NCI-H1930 (cell line): Measurements from ENCODE around the gene SLC6A9.

Experiments
- DNase-seq, 2 experiments: peaks; one replicate each; lab custom pipeline; 2025; lab: John Stamatoyannopoulos, UW

The SLC6A9 gene

DNA sequence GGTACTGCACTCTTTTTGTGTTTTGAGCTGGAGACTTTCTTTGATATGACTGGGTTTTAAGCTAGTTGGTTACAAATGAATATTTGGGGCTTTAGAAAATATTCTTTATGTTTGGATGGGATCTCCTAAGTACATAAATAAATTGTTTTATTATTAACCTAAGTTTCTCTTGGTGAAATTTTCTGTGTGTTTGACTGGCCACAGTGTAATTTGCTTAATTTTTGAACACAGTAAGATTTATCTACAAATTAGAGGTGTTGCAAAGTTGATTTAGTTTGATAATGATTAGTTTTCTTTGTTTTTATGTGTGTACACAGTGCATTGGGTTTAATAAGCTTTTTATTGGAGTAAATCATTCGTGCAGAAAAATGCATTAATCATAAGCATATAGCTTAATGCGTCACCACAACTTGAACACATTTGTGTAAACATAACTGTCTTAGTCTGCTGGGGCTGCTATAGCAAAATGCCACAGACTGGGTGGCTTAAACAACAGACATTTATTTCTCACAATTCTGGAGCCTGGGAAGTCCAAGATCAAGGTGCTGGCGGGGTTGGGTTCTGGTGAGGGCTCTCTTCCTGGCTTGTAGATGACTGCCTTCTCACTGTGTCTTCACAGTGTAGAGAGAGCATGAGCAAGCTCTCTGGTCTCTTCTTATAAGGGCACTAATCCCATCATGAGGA, 17.4 kb upstream of the SLC6A9 start:
- DNase-seq, result no peak

GRCh38 chr1:44047131-44047530, 15.9 kb upstream of the SLC6A9 start:
- DNase-seq, result no peak

DNA sequence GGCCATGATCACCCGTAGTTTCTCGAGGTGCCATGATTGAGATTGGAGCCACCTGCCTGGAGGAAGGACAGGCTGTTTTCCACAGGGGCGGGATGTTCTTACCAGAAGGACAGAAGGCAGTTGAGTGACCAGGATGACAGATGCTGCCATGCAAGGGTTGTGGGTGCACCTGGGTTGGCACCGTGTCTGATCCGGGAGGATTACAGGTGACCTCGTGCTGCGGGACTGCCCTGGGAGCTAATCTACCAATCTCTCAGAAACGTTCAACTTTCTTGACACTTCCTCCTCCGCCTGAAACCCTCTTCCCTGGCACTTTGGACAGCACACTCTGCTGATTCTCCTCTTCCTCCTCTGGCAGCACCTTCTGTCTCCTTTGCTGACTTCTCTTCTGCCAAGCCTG, 13.8 kb upstream of the SLC6A9 start:
- DNase-seq, result no peak

DNA sequence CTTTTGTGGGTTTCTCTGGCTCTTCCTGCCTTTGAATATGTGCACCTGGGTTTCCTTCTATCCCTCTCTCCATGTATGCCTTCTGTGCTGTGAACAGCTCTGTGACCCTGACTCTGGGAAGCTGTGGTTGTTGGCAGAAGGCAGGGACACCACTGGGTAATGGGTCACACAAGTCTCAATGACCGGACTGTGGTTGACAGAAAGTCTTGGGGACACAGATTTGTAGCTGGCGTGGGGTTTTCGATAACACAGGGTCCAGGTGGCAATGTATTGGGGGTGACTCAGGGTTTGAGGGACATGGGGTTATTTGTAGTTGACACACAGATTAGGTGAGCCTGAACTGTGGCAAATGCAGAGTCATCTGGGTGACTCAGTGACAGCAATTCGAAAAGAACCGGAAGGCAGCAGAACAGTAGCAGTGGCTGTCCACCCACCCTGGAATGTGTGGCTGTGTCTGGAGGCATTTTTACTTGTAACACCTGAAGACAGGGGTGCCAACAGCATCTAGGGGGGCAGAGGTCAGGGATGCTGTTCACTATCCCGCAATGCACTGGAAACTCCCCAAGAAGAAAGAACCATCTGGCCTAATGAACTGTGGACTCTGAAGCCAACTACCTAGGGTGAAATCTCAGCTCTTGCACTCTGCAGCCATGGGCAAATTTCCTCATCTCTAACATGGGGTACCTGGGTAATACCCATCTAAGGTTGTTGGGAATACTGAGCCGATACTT, 13.0 kb upstream of the SLC6A9 start:
- DNase-seq, result no peak

DNA sequence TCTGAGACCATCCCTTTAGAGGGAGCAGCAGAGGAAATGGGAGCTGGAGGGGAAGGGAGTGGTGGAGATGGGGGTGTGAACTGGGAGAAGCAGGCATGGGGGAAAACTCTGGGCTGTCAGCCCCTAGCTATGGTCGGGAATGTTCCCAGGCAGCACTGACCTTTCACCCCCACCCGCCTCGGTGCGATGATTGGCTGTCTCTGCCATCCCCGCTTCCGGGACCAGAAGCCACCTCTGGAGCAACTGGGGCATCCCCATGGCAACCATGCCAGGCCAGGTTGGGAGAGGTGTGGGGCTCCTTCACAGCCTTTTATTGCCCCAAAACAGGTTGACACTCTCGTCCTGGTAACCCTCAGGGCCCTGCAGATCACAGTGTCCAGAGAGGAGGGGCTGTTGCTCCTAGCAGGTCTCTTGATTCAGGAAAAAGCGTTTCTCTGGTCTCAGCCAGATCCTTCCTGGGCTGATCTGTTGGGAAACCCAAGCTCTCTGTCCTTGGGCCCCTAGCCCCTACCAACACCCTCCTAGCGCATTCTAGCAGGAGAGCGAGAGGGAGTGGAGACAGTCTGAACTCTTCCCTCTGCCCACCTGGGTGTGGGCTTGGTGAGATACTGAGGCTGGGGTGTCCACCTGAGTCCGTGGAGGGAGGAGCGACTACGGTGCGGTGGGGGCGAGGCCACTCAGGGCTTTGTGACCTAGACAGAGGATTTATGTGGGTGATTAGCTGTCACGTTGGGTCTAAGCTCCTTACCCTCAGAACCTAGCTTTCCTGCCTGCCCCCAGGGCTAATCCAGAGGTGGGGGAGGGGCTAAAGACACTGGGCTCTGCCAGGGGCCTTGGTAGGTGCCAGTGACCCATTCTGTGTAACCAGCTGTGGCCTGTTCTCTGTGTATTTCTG, 12.2 kb upstream of the SLC6A9 start:
- DNase-seq, result no peak

GRCh38 chr1:44040846-44041245, 9.6 kb upstream of the SLC6A9 start:
- DNase-seq, result no peak

GRCh38 chr1:44040418-44040817, 9.2 kb upstream of the SLC6A9 start:
- no peak for DNase-seq

GRCh38 chr1:44038876-44039657, 7.8 kb upstream of the SLC6A9 start:
- DNase-seq, result no peak

GRCh38 chr1:44037154-44037553, 5.9 kb upstream of the SLC6A9 start:
- no peak for DNase-seq

DNA sequence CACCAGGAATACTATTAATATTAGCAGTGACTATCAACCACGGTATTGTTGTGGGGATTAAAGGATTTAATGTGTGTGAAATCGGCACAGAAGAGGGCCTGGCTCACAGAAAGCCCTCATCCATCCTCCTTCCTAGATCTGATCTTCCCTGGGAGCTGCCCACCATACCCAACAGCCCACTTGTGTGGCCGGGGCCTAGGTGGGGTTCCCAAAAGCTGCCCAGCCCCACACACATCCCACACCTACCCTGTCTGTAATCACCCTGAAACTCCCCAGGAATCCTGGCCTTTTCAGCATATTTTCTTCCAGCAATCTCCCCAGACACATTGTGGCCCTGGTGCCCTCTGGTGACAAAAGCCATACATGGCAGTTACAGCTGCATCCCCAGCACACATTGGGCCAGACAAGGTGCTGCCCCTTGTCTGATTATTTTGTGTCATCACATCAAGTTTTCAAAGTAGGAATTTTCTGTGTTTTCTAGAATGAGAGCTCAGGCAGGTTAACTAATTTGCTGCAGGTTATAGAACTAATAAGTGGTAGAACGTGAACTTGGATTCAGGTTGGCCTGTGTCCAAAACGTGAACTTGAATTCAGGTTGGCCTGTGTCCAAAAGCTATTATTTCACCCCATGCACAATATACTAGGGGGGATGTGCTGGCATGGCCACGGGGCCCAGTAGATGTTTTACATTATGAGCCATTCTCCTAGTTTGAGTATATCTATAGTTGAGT, 5.3 kb upstream of the SLC6A9 start:
- peak; percentile 12 to 55 for DNase-seq

- DNase-seq, result no peak
Observed at GRCh38 chr1:44035726-44036408, 4.6 kb upstream of the SLC6A9 start.

DNA sequence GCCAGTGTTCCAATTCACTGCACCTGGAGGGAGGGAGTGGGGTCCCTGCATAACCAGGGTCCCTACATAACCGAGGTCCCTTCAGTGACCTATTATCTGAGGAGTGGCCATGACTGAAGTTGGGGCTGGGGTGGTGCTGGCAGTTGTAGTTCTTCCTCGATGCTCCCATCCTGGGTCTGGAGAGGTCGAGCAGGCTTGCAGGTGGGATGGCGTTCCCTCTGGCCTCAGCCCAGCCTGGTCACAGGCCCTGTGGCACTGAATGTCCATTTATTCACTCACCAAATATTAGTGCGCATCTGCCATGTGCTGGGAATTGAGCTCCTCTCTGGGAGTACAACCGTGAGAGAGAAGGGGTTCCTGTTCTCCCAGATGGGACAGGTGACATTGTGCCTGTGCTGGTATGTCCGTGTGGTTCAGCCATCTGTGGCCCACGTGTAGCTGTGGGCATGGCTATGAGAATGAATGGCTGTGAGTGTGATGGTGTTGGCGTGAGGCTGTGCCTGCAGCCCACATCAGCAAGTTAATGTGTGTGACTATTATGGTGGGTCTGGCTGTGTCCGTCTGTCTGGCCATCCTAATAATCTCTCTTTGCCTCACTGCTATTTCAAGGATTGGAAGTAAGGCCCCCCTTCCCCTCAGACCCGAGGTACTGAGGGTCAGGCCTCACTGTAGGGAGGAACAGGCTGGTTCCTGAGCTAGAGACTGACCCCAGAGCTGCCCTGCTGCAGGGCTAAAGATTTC, 3.9 kb upstream of the SLC6A9 start:
- no peak for DNase-seq

GRCh38 chr1:44034423-44034822, 3.2 kb upstream of the SLC6A9 start:
- DNase-seq, result no peak

GRCh38 chr1:44033756-44034155, 2.5 kb upstream of the SLC6A9 start:
- no peak for DNase-seq

GRCh38 chr1:44033041-44033575, 1.8 kb upstream of the SLC6A9 start:
- DNase-seq, result no peak

GRCh38 chr1:44032170-44032790, 1.0 kb upstream of the SLC6A9 start:
- DNase-seq, result no peak

DNA sequence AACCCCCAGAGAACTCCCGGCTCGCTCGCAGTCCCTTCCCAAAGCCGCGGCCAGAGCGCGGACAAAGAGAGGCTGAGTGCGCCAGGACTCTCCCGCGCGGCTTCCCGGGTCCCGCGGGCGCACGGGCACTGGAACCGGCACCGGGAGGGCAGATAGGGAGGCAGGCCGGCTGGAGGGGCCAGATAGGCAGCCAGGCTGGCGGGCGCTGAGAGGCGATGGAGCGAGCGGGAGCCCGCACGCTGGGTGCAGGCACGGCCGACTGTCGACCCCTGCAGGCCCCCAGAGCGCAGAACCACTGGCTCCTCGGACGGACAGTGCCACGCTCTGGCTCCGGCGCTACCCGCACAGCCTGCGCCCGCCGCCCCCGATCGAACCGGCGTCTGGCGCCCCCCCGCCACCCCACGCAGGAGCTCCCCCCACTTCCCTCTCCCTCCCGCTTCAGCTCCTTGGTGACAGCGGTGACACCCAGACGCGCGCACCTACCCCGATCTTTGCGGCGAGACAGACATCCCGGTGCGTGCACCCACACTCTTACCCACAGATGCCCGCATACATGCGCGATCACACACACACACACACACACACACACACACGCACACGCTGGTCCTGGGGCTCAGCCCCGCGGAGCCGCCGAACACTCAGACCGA, 534 bp downstream of the SLC6A9 start:
- peak; percentile 27 to 59 for DNase-seq

DNA sequence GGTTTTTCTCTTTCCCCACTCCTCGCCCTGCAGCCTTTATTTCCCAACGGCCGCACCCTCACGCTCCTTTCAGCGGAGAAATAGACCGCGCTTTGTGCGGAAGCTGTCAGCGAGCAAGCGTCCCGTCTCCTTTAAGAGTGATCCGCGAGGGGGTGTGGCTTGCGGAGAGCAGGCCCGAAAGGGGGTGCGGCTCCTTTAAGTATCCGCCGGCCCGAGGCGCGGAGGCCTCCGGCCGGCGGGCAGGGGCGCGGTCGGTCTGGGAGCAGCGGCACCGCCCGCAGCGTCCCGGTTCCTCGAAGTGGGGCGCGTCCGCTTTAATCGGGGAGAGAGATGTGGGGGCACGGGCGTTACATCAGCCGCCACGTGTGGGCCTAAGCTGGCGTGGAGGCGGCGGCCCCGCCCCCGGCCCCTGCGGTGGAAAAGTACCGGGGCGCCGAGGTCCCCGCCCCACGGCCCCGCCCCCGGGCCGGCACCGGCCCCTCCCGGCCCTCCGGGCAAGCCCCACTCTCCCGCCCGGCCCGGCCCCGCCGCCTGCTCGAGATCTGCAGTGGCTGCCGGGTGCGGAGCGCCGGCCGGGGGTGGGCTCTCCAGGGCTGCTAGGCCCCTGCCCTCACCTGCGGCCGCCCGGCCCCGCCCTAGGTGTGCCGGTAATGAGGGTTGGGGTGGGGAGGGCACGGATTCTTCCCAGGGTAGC, 1.2 kb downstream of the SLC6A9 start:
- peak; percentile 66 to 73 for DNase-seq
